Stimulated activated CD4-positive, alpha-beta T cell treated with anti-CD3 and anti-CD28 coated beads, Interleukin-2, amount 100 ng/mL, for 48 hours (primary cell): Measurements from ENCODE around the gene ARMH3.
A peak's percentile ranks its signal among the peaks of the same experiment; 100 is the strongest.

Experiments used
- DNase-seq, 2 donors: peaks; one replicate each; pipeline ENCODE4 v3.0.0-alpha.2; 2020

Gene ARMH3

GRCh38 chr10:101850749-101851148 lies 205.2 kb downstream of the ARMH3 start:
- DNase-seq: no peak

DNA sequence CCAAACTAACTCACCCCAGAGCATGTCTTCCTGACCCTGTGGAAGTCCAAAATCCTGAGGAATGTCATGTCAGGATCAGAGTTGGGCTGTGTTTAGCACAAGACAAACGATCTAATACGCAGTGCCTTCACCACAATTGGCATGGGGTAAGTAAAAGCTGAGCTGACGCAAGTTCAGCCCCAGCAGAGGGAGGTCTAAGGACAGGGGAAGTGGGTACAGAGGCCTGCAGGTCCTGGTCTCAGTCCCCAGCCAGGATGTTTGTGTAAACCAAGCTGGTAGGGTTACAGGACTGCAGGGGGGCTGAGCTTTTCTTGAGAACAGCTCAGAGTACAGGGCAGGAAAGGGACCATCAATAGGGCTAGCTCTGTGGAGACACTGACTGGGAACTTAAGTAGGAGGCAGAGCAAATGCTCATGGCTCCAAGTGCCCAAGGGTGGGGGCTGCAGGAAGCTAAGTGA lies 207.1 kb downstream of the ARMH3 start:
- no peak for DNase-seq

DNA sequence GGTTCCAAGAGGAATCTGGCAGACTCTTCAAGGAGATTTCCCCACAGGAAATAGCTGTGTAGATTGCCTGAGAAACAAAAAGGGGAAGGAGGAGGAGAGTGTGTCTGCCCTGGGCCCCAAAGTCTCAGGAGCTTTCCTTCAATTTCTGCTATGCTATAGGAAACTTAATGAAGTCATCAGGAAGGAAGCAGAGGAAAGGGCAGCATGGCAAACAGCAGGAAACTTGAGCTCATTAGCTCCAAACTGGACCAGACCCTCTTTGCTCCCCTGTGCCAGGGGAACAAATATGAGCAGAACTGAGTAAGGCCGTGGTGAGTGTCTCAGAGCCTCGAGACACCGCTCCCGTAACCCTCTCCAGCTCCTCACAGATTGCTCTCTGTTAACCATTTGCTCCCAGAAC lies 207.6 kb downstream of the ARMH3 start:
- DNase-seq: no peak

- no peak for DNase-seq
These were observed 210.1 kb downstream of the ARMH3 start for GRCh38 chr10:101845893-101846292.

DNA sequence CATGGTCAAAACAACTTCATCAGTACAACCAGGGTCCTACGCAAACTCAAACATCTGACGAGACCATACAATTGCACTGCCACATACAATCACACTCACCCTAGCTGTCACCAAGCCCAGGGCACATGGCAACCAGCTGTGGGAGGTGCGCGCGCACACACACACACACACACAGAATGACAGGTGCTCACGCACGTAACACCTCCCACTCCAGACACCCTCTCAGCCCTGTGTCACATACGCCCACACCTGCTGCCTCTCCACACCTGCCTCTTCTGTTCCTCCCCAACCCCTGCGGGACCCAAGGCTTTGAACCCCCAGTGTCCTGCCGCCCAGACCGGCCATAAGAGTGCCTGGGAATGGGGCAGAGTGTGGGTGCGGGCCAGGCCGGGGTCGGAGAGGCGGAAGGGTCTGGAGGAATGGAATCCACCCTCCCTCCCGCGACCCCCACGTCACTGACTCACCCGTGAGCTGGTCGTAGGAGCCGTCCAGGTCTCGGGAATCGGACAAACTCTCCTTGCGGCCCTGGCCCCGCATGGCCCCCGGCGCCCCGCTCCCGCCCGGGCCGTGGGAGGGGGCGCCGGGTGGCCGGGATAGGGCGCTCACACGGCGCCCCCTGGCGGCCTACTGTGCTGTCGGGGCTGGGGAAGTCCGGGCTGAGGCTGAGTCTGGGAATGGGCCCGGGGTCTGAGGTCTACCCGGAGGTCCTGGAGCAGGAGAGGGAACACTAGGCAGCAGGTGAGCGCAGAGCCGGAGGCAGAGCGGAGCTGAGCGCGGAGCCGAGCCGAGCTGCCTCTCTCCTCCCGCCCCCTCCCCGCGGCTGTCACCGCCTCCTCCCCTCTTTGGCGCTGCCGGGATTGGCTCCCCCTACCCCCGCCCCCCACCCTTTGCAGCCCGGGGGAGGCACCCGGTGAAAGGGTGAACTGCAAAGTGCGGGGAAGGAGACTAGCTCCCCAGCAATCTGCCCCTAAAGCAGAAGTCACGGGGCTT lies 212.6 kb downstream of the ARMH3 start, which contains the start of gene KCNIP2:
Gene KCNIP2 (minus strand): TSS at position 769 of the 990 bp plus-strand sequence. CDS start 232 bp downstream, at position 537.
- DNase-seq: peak; percentile 30 to 51

DNA sequence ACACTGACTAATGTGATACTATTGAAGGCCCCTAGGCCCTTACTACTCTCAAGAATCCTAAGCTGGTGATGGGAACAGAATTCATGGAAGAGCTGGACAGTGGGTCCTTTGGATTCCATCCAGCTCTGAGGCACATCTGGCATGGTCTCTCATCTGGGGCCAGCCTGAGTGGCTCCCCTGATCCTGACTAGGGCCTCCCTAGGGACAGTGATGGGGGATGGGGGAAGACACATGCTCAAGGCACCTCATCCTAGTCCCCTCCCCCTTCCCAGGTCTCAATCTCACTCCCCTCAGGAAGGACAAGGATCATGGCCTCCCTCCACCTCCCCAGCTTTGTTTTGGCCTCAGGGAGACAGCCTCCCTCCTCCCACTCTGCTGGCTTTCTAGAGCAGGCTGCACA lies 214.1 kb downstream of the ARMH3 start:
- no peak for DNase-seq

DNA sequence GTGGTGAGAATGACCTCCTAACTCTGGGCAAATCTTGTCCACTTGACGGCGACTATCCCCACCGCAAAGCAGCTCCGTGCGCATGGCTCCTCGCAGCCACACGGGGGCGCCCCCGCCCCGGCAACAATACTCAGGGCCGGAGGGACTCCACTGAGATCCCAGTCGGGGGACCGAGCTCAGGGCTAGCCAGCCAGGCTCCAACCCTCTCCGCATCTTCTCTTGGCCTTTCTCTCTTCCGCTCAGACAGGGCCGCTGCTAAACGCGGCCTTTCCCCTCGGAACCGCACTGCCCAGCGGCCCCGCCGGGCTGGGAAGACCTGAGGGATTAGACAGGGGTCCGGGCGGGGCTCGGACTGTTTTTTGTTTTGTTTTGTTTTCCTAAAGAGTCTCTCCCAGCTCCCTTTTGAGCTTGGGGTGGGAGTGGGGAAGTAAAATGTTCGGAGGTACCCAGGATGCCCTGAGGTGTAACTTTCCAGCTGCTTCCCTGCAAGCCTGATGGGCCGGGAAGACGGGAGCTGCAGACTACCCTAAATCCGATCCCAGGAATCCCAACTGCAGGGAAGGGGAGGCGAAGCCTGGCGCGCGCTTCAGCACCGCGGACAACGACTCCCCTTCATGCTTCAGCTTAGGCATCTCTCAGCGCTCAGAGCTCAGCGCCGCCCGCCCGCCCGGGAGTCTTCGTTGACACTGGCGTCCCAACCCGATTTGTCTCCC lies 215.1 kb downstream of the ARMH3 start:
- peak; percentile 76 to 80 for DNase-seq

- DNase-seq: no peak
These were observed 215.8 kb downstream of the ARMH3 start for GRCh38 chr10:101840102-101840684.

DNA sequence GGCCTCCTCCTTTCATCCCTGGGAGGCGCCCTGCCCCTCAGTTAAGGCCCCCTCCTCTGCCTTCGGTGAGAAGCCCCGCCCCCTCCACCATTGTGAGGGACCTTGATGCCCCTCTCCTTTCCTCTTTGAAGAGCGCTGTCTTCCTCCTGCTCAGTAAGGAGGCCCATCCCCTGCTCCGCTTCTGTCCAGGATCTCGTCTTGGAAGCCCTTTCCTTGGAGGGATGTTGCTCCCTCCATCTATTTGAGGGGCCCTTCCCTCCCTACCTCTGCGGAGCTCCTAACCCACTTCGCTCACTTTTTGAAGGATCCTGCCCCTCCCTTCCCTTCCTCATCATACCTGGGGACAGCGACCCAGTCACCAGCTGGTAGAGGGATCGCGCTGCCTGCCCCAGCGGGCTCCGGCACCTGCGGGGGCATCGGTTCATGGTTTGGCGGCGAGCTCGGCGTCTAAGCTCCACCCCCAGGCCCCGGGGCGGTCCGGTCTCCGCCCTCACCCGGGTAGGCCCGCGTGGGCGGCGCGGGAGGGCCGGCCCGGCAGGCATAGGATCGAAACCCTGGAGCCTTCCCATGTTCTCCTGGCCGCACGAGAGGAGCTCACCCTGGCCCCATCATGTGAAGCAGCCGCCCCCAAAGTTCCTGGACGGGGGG lies 216.4 kb downstream of the ARMH3 start:
- peak; percentile 53 to 54 for DNase-seq

DNA sequence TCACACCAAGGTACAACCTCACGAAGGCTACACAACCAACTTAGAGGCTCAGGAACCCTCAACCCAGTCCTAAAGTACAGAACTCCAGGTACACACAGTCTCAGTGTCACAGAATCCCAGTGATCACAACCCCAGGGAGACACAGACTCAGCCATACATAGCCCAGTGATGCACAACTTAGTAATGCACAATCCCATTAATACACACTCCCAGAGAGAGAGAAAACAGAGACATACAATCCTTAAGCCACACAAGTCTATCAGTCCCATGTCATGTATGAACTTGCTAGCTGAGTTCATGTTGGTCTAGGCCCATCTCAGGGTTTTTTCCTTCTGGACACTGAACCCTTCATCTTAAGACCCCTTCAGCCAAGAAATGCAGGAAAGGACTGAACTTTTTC lies 217.0 kb downstream of the ARMH3 start:
- DNase-seq: no peak

- no peak for DNase-seq
These were observed 217.5 kb downstream of the ARMH3 start for GRCh38 chr10:101838416-101838970.

GRCh38 chr10:101837748-101838147 lies 218.2 kb downstream of the ARMH3 start:
- no peak for DNase-seq

DNA sequence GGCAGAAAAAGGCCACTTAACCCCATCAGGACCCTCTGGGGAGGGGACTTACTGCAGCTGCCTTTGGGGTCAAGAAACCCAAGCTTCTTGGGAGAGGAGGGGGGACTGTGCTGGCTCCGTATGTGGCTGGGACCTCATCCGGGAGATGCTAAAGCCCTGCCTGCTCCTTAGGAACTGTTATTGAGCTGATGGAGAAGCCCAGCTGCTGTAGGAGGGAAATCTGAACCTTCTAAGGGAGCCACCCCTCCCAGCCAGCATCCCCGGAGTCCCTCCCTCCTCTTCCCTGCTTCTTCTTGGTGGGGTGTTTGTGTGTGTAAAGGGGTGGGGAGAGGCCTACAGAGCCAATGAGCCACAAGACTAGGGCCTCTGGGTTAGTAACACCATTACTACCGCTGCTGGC lies 220.6 kb downstream of the ARMH3 start:
- DNase-seq: no peak

DNA sequence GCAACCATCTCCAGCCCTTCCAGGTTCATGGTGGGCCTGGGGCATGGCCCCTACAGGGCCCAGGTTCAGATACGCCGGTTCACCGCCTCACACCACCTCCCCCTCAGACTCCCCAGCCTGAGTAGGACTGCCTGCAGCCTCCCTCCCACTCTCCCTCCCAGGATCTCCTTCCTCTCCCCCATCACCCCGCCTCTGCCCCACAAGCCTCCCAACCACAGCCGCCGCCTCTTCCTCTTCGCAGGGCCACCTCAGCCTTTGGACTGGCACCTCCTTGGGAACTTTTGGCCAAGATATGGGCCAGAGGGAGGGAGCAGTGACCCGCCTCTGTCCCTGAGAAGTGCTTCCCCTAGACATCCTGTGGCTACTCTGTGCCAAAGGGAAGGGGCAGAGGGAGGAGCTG lies 221.6 kb downstream of the ARMH3 start:
- DNase-seq: no peak

DNA sequence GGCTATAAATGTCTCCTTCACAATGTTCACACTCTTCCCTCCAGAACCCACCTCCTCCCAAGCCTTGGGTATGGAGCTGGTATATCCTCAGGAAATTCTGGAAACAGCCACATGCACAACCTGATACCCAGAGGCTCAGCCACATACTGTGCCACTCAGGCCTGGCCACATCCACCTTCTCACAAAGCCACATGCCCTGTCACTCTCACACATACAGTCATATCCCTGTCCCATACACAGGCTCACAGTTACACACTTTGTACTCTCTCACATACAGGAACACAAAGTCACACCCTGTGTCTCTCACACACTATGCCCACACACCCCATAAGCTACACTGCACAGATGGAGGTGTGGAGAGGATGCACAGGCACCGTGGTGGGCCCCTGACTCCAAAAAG lies 222.5 kb downstream of the ARMH3 start:
- no peak for DNase-seq

- no peak for DNase-seq
These were observed 223.6 kb downstream of the ARMH3 start for GRCh38 chr10:101832325-101832771.

- no peak for DNase-seq
These were observed 224.7 kb downstream of the ARMH3 start for GRCh38 chr10:101831169-101831811.

DNA sequence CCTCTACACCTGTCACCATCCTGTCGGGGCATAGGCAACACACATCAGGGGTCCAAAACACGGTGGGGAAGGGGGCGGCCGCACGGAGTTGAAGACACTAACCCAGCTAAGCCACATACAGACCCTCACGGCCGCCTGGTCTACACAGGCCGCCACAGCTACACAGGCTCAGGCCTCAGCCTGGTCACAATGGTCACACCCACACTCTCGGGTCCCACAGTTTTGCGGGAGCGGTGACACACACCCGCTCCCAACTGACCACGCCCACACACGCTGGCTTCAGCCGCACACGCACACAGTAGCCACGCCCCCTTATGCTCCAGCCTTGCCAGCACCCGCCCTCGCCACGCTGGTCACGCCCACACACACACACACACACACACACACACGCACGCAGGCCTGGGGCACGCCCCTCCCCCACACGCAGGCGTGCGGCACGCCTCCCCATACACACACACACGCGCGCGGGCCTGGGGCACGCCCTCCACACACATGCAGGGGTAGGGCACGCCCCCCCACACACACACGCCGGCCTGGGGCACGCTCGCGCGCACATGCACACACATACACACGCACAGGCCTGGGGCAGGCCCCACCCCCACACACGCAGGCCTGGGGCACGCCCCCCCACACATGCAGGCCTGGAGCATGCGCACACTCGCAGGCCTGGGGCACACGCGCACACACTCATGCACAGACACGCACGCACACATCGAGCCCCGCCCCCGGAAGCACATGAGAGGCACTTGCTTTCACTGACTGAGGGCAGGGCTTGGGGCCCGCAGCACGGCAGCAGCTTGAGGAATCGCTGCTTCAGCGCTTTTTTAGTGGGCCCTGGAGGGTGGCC lies 225.4 kb downstream of the ARMH3 start:
- peak; percentile 82 to 84 for DNase-seq

- peak; percentile 40 to 51 for DNase-seq
These were observed 226.2 kb downstream of the ARMH3 start for GRCh38 chr10:101829561-101830315.
